Panc1 (cell line): ENCODE measurements around the gene AHI1. TPM values are rescaled to one million over a fixed set of nuclear protein-coding genes. Genes with fewer than 3 reads are reported as not detected.

Experiments
- ATAC-seq: fragments of 200-7000 bp; cut with Tn5 transposase; 2 replicates; pipeline ENCODE4 v1.9.1; 2020; ENCODE audit warnings: mild to moderate bottlenecking, moderate library complexity
- BruUV-seq: library from RNA; stranded (reverse); fragments of 400-500 nt; replicated peaks from 2 replicates; lab custom pipeline; 2021; lab: Mats Ljungman, UMichigan
- CTCF ChIA-PET: fragments of 300-600 bp; sonication (Branson Sonifier 250); formaldehyde crosslinking; loops from one replicate; lab custom pipeline; 2022; ENCODE audit warnings: antibody characterized with exemption; lab: Charles Lee
- POLR2A ChIA-PET: fragments of 300-600 bp; sonication (Branson Sonifier 250); formaldehyde crosslinking; loops from one replicate; lab custom pipeline; 2022; ENCODE audit warnings: antibody characterized with exemption; lab: Charles Lee
- DNase-seq: peaks from one replicate; pipeline ENCODE4 v3.0.0-alpha.2; 2010; ENCODE audit warnings: low read depth, low spot score
- H3K27ac ChIP-seq: 2 replicates; pipeline ENCODE4 v1.5.1; 2011; ENCODE audit warnings: mild to moderate bottlenecking, low read length, inconsistent platforms
- H3K27me3 ChIP-seq: fragments of 200-500 bp; sonication (Bioruptor generic); 2 replicates; pipeline ENCODE4 v1.6.0; 2014; ENCODE audit warnings: low read length, inconsistent platforms; ENCODE audit not compliant: control insufficient read depth, insufficient read depth
- H3K36me3 ChIP-seq: fragments of 200-500 bp; sonication (Bioruptor generic); 2 replicates; pipeline ENCODE4 v1.5.1; 2014; ENCODE audit warnings: inconsistent platforms, mild to moderate bottlenecking, low read length, moderate library complexity; ENCODE audit not compliant: control insufficient read depth, insufficient read depth
- H3K4me1 ChIP-seq: 2 replicates; pipeline ENCODE4 v1.5.1; 2011; ENCODE audit warnings: inconsistent platforms, mild to moderate bottlenecking, low read length, moderate library complexity; ENCODE audit not compliant: control insufficient read depth, insufficient read depth
- H3K4me3 ChIP-seq, 2 experiments: 2 replicates each; pipeline ENCODE4 v1.5.1; 2011 to 2012; ENCODE audit warnings: low read depth in 2 of 2, low read length in 2 of 2, mild to moderate bottlenecking in 2 of 2, inconsistent platforms in 1 of 2, moderate library complexity in 1 of 2
- H3K9me3 ChIP-seq: fragments of 200-500 bp; sonication (Bioruptor generic); 2 replicates; pipeline ENCODE4 v1.5.1; 2014; ENCODE audit warnings: low read depth, mild to moderate bottlenecking, inconsistent platforms, low read length, moderate library complexity; ENCODE audit not compliant: control insufficient read depth, insufficient read depth
- CTCF ChIP-seq: fragments of 450-650 bp; IDR thresholded peaks from 2 replicates; pipeline ENCODE4 v1.5.1; 2017; ENCODE audit warnings: mild to moderate bottlenecking
- POLR2AphosphoS5 ChIP-seq: IDR thresholded peaks from 2 replicates; pipeline ENCODE4 v1.6.1; 2012; ENCODE audit warnings: mild to moderate bottlenecking, low read depth, low read length, moderate library complexity
- REST ChIP-seq, 2 experiments: IDR thresholded peaks; 2 replicates each; pipeline ENCODE4 v1.6.1; 2011 to 2012; ENCODE audit warnings: low read depth in 2 of 2, control low read depth in 1 of 2, low read length in 1 of 2, mild to moderate bottlenecking in 1 of 2, moderate library complexity in 1 of 2; ENCODE audit not compliant: insufficient read depth in 1 of 2
- SIN3A ChIP-seq: IDR thresholded peaks from 2 replicates; pipeline ENCODE4 v1.6.1; 2012; ENCODE audit warnings: low read depth, mild to moderate bottlenecking, low read length, moderate library complexity, borderline replicate concordance; ENCODE audit not compliant: insufficient read depth
- TCF7L2 ChIP-seq: IDR thresholded peaks from 2 replicates; pipeline ENCODE4 v1.6.1; 2011; ENCODE audit warnings: mild to moderate bottlenecking, low read depth, low read length, inconsistent platforms
- in situ Hi-C: cut with HindIII; loops from 2 replicates; pipeline ENCODE4 v1.10.0; 2016; ENCODE audit warnings: low sequenced_read_pairs, low pct_unique_long_range_greater_than_20kb
- intact Hi-C: fragments of 100-400 bp; cut with micrococcal nuclease; formaldehyde crosslinking; loops from one replicate; pipeline ENCODE4 v1.10.0; 2022; ENCODE audit not compliant: unreplicated experiment
- total RNA-seq: library from RNA; stranded (reverse); gene quantifications from one replicate; pipeline ENCODE4 v1.2.1, GENCODE V29; 2021; ENCODE audit not compliant: unreplicated experiment

AHI1 gene
- total RNA-seq, 1 experiment from 2014 or later: 22.3 TPM

- POLR2A ChIA-PET: no interaction called here
- no peaks in the 10 kb centered on the region for H3K36me3 ChIP-seq
- no TSS peak for BruUV-seq
- H3K27ac ChIP-seq: no peak overlapping the region
- H3K4me1 ChIP-seq: no peaks in the 10 kb centered on the region
- intact Hi-C loops: no loop called here
- no peak overlapping the region for H3K4me3 ChIP-seq
- H3K9me3 ChIP-seq: no peaks in the 10 kb centered on the region
- H3K27me3 ChIP-seq: no peaks in the 10 kb centered on the region
- TF ChIP-seq TCF7L2: no peak
- no peak for TF ChIP-seq REST (IDR thresholded peaks at IDR 0.05; ENCODE audit: insufficient read depth in 1 of 2, low read depth in 2 of 2, low read length in 1 of 2)
- TF ChIP-seq CTCF: no peak
- no peak for TF ChIP-seq SIN3A
- TF ChIP-seq POLR2AphosphoS5: no peak
- CTCF ChIA-PET: interaction anchor here (2.4 kb wide), 1 partner anchor 692 kb away, joined by 15 read pairs; no protein-coding TSS in a partner anchor
- no peak for ATAC-seq
- no peak for DNase-seq
- in situ Hi-C loops: no loop called here
These were observed 37.3 kb upstream of the AHI1 start for GRCh38 chr6:135534773-135535380.

- no peak for TF ChIP-seq SIN3A
- TF ChIP-seq CTCF: no peak
- TF ChIP-seq REST (IDR thresholded peaks at IDR 0.05; ENCODE audit: insufficient read depth in 1 of 2, low read depth in 2 of 2, low read length in 1 of 2): no peak
- no peak for TF ChIP-seq POLR2AphosphoS5
- TF ChIP-seq TCF7L2: no peak
- no peak for ATAC-seq
- H3K4me1 ChIP-seq: no peaks in the 10 kb centered on the region
- no peak overlapping the region for H3K4me3 ChIP-seq
- DNase-seq: no peak
- no peaks in the 10 kb centered on the region for H3K27me3 ChIP-seq
- no TSS peak for BruUV-seq
- intact Hi-C loops: no loop called here
- ChIA-PET POLR2A (no interaction called here), CTCF (no interaction called here)
- no peaks in the 10 kb centered on the region for H3K9me3 ChIP-seq
- H3K36me3 ChIP-seq: no peaks in the 10 kb centered on the region
- H3K27ac ChIP-seq: no peak overlapping the region
- in situ Hi-C loops: no loop called here
These were observed 35.0 kb upstream of the AHI1 start for GRCh38 chr6:135532559-135532958.
